Aorta (tissue), 5 donors: ENCODE results near the gene CCSER1. TPM values are rescaled to one million over a fixed set of nuclear protein-coding genes. Genes with fewer than 3 reads are reported as not detected.
"Not testable (repeated sequence)": the region's sequence is repeated elsewhere in the genome, so short reads cannot be mapped to it uniquely, and the experiment has no call there.

Source experiments
- ATAC-seq: fragments of 200-7000 bp; cut with Tn5 transposase; one replicate; pipeline ENCODE4 v1.9.1; 2022; ENCODE audit warnings: moderate library complexity; ENCODE audit not compliant: low FRiP score
- DNase-seq, 2 donors: peaks; one replicate each; pipeline ENCODE4 v3.0.0-alpha.2; 2020
- H3K27ac ChIP-seq, 2 donors: one replicate each; pipeline ENCODE4 v1.5.1; 2013; ENCODE audit warnings: low read length in 2 of 2, mild to moderate bottlenecking in 2 of 2, moderate library complexity in 2 of 2, control low read depth in 1 of 2, inconsistent platforms in 1 of 2, low read depth in 1 of 2
- H3K27me3 ChIP-seq, 2 donors: one replicate each; pipeline ENCODE4 v1.6.1; 2013; ENCODE audit warnings: control low read depth in 1 of 2, low read length in 1 of 2, mild to moderate bottlenecking in 1 of 2, moderate library complexity in 1 of 2; ENCODE audit not compliant: insufficient read depth in 2 of 2, control insufficient read depth in 1 of 2
- H3K36me3 ChIP-seq, 2 donors: one replicate each; pipeline ENCODE4 v1.6.1; 2013; ENCODE audit warnings: control low read depth in 1 of 2, low read length in 1 of 2, mild to moderate bottlenecking in 1 of 2; ENCODE audit not compliant: insufficient read depth in 2 of 2, control insufficient read depth in 1 of 2
- H3K4me1 ChIP-seq, 2 donors: one replicate each; pipeline ENCODE4 v1.6.1; 2013; ENCODE audit warnings: low read length in 2 of 2, control low read depth in 1 of 2, mild to moderate bottlenecking in 1 of 2, moderate library complexity in 1 of 2; ENCODE audit not compliant: insufficient read depth in 2 of 2, control insufficient read depth in 1 of 2
- H3K4me3 ChIP-seq, 2 donors: one replicate each; pipeline ENCODE4 v1.5.1; 2013; ENCODE audit warnings: low read length in 2 of 2, control low read depth in 1 of 2, mild to moderate bottlenecking in 1 of 2
- H3K9me3 ChIP-seq: one replicate; pipeline ENCODE4 v1.6.1; 2013; ENCODE audit warnings: mild to moderate bottlenecking, low read length; ENCODE audit not compliant: control insufficient read depth
- WGBS, 2 donors: extraction: QIAGEN DNeasy Blood & Tissue Kit; methylation state at CpG; one replicate each; pipeline ENCODE4 v1.1.7; 2013; 5-methylcytosine and 5-hydroxymethylcytosine counted together
- intact Hi-C, 2 donors: fragments of 100-400 bp; cut with DNase I; formaldehyde crosslinking; loops; one replicate each; pipeline versions ENCODE4 v1.14.2 to v1.15.0; 2022
- polyA plus RNA-seq, 2 donors: library from polyadenylated mRNA; stranded (reverse); fragments of 200-250 nt; gene quantifications; one replicate each; pipeline ENCODE4 v1.2.3, GENCODE V29; 2013
- total RNA-seq, 2 donors: library from RNA; stranded (reverse); fragmentation: NEBNext Ultra II Directional; extraction: Animal tissue kit (Norgen Biotek cat#: 25700); gene quantifications; one replicate each; pipeline ENCODE4 v1.2.1, GENCODE V29; 2021
- donor health status: healthy with polysubstance abuse.
- donor health status: Bipolar disorder and iron deficiency.
- donor health status: DM: no; HTN: no; CAD: no.
- donor health status: DM: no; HTN: no; CAD: no.
- donor health status: DM: yes; HTN: yes; CAD: no.

CCSER1 gene
- total and polyA plus RNA-seq, 4 donors, result 2.0 to 9.5 (median 9.3) TPM; not detected in 1

DNA sequence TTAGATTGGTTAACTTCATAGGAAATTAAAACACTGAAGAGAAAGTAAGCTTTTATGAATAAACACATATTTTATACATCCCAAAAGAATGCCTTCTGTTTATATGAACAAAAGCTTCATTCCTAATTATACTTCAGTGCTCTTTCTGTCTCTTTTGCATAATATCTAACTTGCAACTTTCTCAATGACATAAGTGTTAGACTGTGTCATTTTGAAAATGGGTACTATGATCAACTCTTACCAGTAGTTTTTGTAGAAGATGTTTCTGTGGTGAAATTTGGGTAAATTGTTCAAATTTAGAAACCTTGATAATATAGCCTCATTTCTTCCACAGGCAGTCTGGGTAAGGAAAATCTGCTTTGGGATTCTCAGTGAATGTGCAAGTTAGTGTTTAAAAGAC lies 991.4 kb downstream of the CCSER1 start:
- H3K9me3 ChIP-seq, result no peaks in the 10 kb centered on the region
- H3K27ac ChIP-seq, result no peak overlapping the region
- intact Hi-C loops, result loop anchor here in 1 of 2 donors (10.0 kb wide), 1 partner anchor 1266 kb away; no protein-coding TSS in a partner anchor
- H3K36me3 ChIP-seq, result no peaks in the 10 kb centered on the region
- no peaks in the 10 kb centered on the region for H3K4me1 ChIP-seq
- H3K4me3 ChIP-seq, result no peak overlapping the region
- no peaks in the 10 kb centered on the region for H3K27me3 ChIP-seq
- ATAC-seq (no peak), DNase-seq (no peak)

DNA sequence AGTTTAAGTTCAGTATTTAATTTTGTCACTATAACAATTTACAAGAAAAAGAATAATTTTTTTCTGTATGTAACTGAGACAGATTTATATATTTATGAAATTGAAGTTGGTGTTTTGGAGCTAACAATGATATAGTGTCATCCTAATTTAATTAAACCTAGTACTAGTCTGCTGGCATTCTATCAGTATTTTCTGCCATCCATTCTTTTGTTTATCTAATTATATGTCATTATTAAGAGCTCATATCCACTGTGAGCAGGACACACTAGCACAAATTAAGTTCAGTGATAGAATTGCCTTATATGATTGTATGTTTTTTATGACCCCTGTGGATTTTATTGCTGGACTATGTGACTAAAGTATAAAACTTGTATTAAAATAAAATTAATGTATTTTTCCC lies 996.5 kb downstream of the CCSER1 start:
- H3K9me3 ChIP-seq, result no peaks in the 10 kb centered on the region
- no peaks in the 10 kb centered on the region for H3K27me3 ChIP-seq
- no peak for DNase-seq
- no peak for ATAC-seq
- H3K4me3 ChIP-seq, result no peak overlapping the region
- H3K4me1 ChIP-seq, result no peaks in the 10 kb centered on the region
- H3K36me3 ChIP-seq, result no peaks in the 10 kb centered on the region
- H3K27ac ChIP-seq, result no peak overlapping the region
- intact Hi-C loops, result no loop called here

DNA sequence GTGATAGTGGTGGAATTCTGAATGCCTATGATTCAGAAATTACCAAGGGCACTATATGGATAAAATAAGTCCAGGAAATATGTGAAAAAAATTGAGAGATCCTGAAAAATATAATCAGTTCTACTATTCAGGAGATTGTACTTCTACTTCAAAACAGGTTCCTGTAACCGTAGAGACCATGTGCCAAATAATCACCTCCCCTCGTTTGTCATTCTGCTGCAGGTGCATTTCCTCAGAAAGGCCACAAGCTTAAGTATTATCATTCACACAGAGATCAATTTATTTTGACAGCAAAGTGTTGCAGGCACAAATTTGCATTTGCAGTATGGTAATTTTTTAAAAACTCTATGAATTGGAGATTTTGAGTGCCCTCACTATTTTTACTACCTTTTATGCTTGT lies 1000.0 kb downstream of the CCSER1 start:
- ATAC-seq, result no peak
- Histone ChIP-seq H3K27me3 (no peaks in the 10 kb centered on the region), H3K9me3 (no peaks in the 10 kb centered on the region), H3K36me3 (no peaks in the 10 kb centered on the region), H3K4me3 (no peak overlapping the region), H3K27ac (no peak overlapping the region), H3K4me1 (no peaks in the 10 kb centered on the region)
- WGBS, 2 donors, result 95 to 98% methylated on average over 2 of the region's 2 CpGs
- intact Hi-C loops, result no loop called here
- DNase-seq, result no peak

DNA sequence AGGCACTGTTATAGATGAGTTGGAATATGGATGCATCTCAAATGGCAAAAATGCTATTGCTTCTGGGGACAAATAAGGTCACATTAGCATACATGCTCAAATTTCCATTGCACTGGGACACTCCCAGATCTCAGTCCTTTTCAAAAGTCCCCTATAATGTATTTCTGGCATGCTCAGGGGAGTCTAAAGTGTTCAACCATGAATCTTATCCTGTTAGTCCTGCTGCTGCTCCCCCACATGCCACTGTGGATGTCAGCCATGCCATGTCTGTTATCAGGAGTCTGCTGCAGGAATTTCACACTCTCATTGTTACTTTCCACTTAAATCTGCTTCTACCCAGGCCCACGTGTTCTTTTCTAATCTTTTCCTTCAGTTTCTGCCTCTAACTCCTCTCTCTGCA lies 1000.6 kb downstream of the CCSER1 start:
- 8 to 16% methylated on average over 1 of the region's 1 CpG for WGBS, 2 donors
- ATAC-seq (no peak), DNase-seq (no peak)
- Histone ChIP-seq H3K4me3 (no peak overlapping the region), H3K27ac (no peak overlapping the region), H3K4me1 (no peaks in the 10 kb centered on the region), H3K36me3 (no peaks in the 10 kb centered on the region), H3K27me3 (no peaks in the 10 kb centered on the region), H3K9me3 (no peaks in the 10 kb centered on the region)
- intact Hi-C loops, result no loop called here

DNA sequence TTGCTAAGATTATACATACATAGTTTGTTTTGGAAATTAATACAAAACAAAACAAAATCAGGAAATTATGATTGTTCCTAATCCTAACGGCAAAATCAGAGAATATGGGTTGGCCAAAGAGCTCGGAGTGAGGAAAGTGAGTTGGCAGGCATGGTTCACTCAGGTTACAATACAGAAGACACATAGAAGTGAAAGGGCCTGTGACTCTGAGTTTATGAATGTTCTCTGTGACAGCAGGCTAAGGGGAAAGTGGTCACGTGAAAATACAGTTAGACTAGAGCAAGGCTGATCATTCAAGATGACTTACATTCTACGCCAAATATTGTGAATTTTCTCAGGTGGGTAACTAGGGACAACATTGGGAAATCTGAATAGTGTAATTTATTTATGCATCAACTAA lies 1001.3 kb downstream of the CCSER1 start:
- no peak for ATAC-seq
- Histone ChIP-seq H3K9me3 (no peaks in the 10 kb centered on the region), H3K4me3 (no peak overlapping the region), H3K27ac (no peak overlapping the region), H3K27me3 (no peaks in the 10 kb centered on the region), H3K4me1 (no peaks in the 10 kb centered on the region), H3K36me3 (no peaks in the 10 kb centered on the region)
- 73 to 80% methylated on average over 4 of the region's 4 CpGs for WGBS, 2 donors
- intact Hi-C loops, result no loop called here
- DNase-seq, result no peak

DNA sequence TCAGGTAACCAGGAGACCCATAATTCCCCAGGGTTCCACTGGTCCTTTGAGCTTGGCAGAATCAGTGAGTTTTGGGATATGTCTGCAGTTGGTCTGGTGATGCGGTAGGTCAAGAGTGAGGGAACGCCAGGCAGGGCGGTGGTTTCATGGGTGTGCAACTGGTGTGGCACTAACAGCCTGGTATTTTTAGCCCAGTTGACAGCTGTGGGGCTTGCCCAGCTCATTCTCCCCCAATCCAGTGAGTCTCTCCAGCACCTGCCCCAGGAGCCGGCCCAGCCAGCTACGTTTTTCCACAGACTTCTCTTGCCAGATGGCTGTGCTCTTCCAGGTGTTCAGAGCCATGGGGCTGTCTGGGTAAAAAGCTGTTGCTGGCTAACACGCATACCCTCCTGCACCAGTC lies 1019.9 kb downstream of the CCSER1 start:
- Histone ChIP-seq H3K27me3 (no peaks in the 10 kb centered on the region), H3K27ac (no peak overlapping the region), H3K4me3 (no peak overlapping the region), H3K4me1 (no peaks in the 10 kb centered on the region), H3K36me3 (no peaks in the 10 kb centered on the region), H3K9me3 (no peaks in the 10 kb centered on the region)
- intact Hi-C loops, result no loop called here
- WGBS, 2 donors, result 77 to 86% methylated on average over 6 of the region's 6 CpGs
- no peak for ATAC-seq
- no peak for DNase-seq

DNA sequence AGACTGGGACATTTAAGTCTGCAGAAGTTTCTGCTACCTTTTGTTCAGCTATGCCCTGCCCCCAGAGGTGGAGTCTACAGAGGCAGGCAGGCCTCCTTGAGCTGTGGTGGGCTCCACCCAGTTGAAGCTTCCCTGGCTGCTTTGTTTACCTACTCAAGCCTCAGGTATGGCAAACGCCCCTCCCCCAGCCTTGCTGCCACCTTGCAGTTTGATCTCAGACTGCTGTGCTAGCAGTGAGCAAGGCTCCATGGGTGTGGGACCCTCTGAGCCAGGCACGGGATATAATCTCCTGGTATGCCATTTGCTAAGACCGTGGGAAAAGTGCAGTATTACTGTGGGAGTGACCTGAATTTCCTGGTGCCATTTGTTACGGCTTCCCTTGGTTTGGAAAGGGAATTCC lies 1026.8 kb downstream of the CCSER1 start:
- H3K9me3 ChIP-seq, DNase-seq, H3K27ac ChIP-seq, intact Hi-C loops, ATAC-seq, H3K4me3 ChIP-seq, H3K36me3 ChIP-seq, H3K27me3 ChIP-seq, H3K4me1 ChIP-seq: not testable (repeated sequence)
- WGBS, 2 donors, result 90 to 96% methylated on average over 4 of the region's 4 CpGs

DNA sequence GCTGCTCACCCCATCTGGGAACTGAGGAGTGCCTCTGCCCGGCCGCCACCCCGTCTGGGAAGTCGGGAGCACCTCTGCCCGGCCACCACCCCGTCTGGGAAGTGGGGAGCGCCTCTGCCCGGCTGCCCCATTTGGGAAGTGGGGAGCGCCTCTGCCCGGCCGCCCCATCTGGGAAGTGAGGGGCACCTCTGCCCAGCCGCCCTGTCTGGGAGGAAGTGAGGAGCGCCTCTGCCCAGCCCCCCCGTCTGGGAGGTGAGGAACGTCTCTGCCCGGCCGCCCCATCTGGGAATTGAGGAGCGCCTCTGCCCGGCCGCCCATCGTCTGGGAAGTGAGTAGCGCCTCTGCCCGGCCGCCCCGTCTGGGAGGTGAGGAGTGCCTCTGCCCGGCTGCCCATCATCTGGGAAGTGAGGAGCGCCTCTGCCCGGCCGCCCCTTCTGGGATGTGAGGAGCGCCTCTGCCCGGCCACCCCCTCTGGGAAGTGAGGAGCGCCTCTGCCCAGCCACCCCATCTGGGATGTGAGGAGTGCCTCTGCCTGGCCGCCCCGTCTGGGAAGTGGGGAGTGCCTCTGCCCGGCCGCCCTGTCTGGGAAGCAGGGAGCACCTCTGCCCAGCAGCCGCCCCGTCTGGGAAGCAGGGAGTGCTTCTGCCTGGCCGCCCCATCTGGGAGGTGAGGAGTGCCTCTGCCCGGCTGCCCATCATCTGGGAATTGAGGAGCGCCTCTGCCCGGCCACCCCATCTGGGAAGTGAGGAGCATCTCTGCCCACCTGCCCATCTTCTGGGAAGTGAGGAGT lies 1040.9 kb downstream of the CCSER1 start:
- H3K9me3 ChIP-seq, H3K27ac ChIP-seq, ATAC-seq, H3K4me1 ChIP-seq, H3K4me3 ChIP-seq, H3K27me3 ChIP-seq, DNase-seq, intact Hi-C loops, H3K36me3 ChIP-seq: not testable (repeated sequence)
- WGBS, 2 donors, result 94 to 97% methylated on average over 40 to 42 of the region's 42 CpGs

DNA sequence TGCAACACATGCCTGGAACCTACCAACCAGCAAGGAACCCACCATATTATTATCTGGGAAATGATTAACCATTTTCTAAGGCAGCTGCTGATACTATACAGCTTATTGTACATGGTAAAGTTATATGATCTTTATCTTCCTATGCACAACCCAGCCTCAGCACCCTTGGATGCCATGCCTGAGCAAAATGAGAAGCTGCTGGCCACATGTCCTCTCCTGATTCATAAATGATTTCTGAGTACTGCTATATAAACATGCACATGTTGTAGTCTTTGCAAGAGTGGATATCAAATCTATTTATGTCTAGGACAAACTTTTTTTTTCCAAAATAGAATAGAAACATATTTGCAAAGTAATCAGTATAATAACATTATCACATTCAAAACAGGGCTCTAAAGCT lies 1043.6 kb downstream of the CCSER1 start:
- ATAC-seq, result no peak
- H3K9me3 ChIP-seq, result no peaks in the 10 kb centered on the region
- no peak overlapping the region for H3K27ac ChIP-seq
- no peak for DNase-seq
- H3K4me3 ChIP-seq, result no peak overlapping the region
- H3K4me1 ChIP-seq, result no peaks in the 10 kb centered on the region
- H3K36me3 ChIP-seq, result no peaks in the 10 kb centered on the region
- no peaks in the 10 kb centered on the region for H3K27me3 ChIP-seq
- intact Hi-C loops, result no loop called here
